Pancreas (tissue), 10 donors: ENCODE measurements around the gene ENPEP. TPM values are rescaled to one million over a fixed set of nuclear protein-coding genes. Genes with fewer than 3 reads are reported as not detected.

Experiments used
- ATAC-seq, 4 donors: fragments of 200-7000 bp; cut with Tn5 transposase; one replicate each; pipeline versions ENCODE4 v1.8.0 to v1.9.1; 2020; ENCODE audit warnings: mild to moderate bottlenecking in 4 of 4, moderate library complexity in 4 of 4
- DNase-seq, 6 donors: peaks; one replicate each; pipeline ENCODE4 v3.0.0-alpha.2; 2020
- FAIRE-seq: peaks from 2 replicates; lab custom pipeline; 2012; peaks lifted over from hg19 to GRCh38; lab: Jason Lieb, UNC
- H3K27ac ChIP-seq, 4 donors: fragments of 200-600 bp; sonication (generic); 1 replicate in 3 of 4; 2 replicates in 1 of 4; pipeline versions ENCODE4 v1.5.0 to v1.8.0; 2020
- H3K27me3 ChIP-seq, 4 donors: fragments of 200-600 bp; one replicate each; pipeline ENCODE4 v1.8.0; 2021
- H3K36me3 ChIP-seq, 3 donors: fragments of 200-600 bp; sonication (generic) in 1 of 3; one replicate each; pipeline versions ENCODE4 v1.5.0 to v1.8.0; 2020 to 2021
- H3K4me1 ChIP-seq, 3 donors: fragments of 200-600 bp; one replicate each; pipeline ENCODE4 v1.8.0; 2021
- H3K4me3 ChIP-seq, 4 donors: fragments of 200-600 bp; sonication (generic) in 2 of 4; one replicate each; pipeline versions ENCODE4 v1.5.0 to v1.8.0; 2020 to 2021
- H3K9me3 ChIP-seq, 4 donors: fragments of 200-600 bp; one replicate each; pipeline ENCODE4 v1.8.0; 2021
- CTCF ChIP-seq, 4 donors: fragments of 200-600 bp; sonication (generic) in 3 of 4; IDR thresholded peaks; one replicate each; pipeline versions ENCODE4 v1.5.0 to v1.8.0; 2021; ENCODE audit warnings: antibody characterized with exemption in 4 of 4
- WGBS, 2 donors: extraction: QIAGEN DNeasy Blood & Tissue Kit; methylation state at CpG; one replicate each; pipeline ENCODE4 v1.1.7; 2013; 5-methylcytosine and 5-hydroxymethylcytosine counted together
- intact Hi-C, 3 donors: fragments of 100-400 bp; cut with DNase I; formaldehyde crosslinking; loops; one replicate each; pipeline versions ENCODE4 v1.11.1 to v1.14.2; 2022
- polyA plus RNA-seq, 2 donors: library from polyadenylated mRNA; stranded (reverse); fragments of 200-250 nt; gene quantifications; one replicate each; pipeline ENCODE4 v1.2.3, GENCODE V29; 2013
- total RNA-seq, 6 donors: library from RNA; stranded (reverse); fragmentation: NEBNext Ultra II Directional in 4 of 6; extraction: Animal tissue kit (Norgen Biotek cat#: 25700) in 4 of 6; gene quantifications; one replicate each; pipeline versions ENCODE4 v1.2.1 to v1.2.4, GENCODE V29; 2021 to 2023
- donor health status: healthy with polysubstance abuse.
- donor health status: DM: no; HTN: no; CAD: no; lungs with moderate emphysema.
- donor health status: DM: no; HTN: no; CAD: no.
- donor health status: control.
- donor health status: control.
- donor health status: Bipolar disorder and iron deficiency.
- donor health status: DM: yes; HTN: yes; CAD: no.
- donor health status: DM: no; HTN: no; CAD: no.
- donor health status: DM: no; HTN: no; CAD: no.
- donor health status: DM: yes; HTN: yes; CAD: no.

ENPEP gene
- total and polyA plus RNA-seq, 8 donors, result 0.27 to 3.1 (median 0.75) TPM

- WGBS, 2 donors, result 56 to 73% methylated on average over 1 of the region's 1 CpG
- intact Hi-C loops, result no loop called here
- Histone ChIP-seq H3K9me3 (no peaks in the 10 kb centered on the region), H3K36me3 (no peaks in the 10 kb centered on the region), H3K4me3 (no peak overlapping the region), H3K27me3 (peaks cover 0 to 18% (median 1%) of the 10 kb centered on the region in 4 donors), H3K27ac (no peak overlapping the region), H3K4me1 (no peaks in the 10 kb centered on the region)
- ATAC-seq (no peak), DNase-seq (no peak), FAIRE-seq (no peak)
- no peak for TF ChIP-seq CTCF (IDR thresholded peaks at IDR 0.05)
These were observed 1.9 kb downstream of the ENPEP start for GRCh38 chr4:110477836-110478235.

- peak in 2 of 4 donors; percentile 34 to 60 for ATAC-seq
- no peaks in the 10 kb centered on the region for H3K4me1 ChIP-seq
- peaks cover 0 to 18% (median 1%) of the 10 kb centered on the region in 4 donors for H3K27me3 ChIP-seq
- FAIRE-seq, result no peak
- no peak for DNase-seq
- no peak overlapping the region for H3K27ac ChIP-seq
- 64 to 79% methylated on average over 8 of the region's 8 CpGs for WGBS, 2 donors
- no peaks in the 10 kb centered on the region for H3K36me3 ChIP-seq
- intact Hi-C loops, result no loop called here
- H3K9me3 ChIP-seq, result no peaks in the 10 kb centered on the region
- no peak overlapping the region for H3K4me3 ChIP-seq
- no peak for TF ChIP-seq CTCF (IDR thresholded peaks at IDR 0.05)
These were observed 4.1 kb downstream of the ENPEP start for GRCh38 chr4:110480031-110480549.

- Histone ChIP-seq H3K9me3 (no peaks in the 10 kb centered on the region), H3K4me3 (no peak overlapping the region), H3K27ac (no peak overlapping the region), H3K4me1 (no peaks in the 10 kb centered on the region), H3K27me3 (peaks cover 0 to 18% (median 1%) of the 10 kb centered on the region in 4 donors), H3K36me3 (no peaks in the 10 kb centered on the region)
- ATAC-seq (no peak), DNase-seq (no peak), FAIRE-seq (no peak)
- 76 to 81% methylated on average over 6 of the region's 6 CpGs for WGBS, 2 donors
- intact Hi-C loops, result no loop called here
- TF ChIP-seq CTCF (IDR thresholded peaks at IDR 0.05), result no peak
These were observed 4.9 kb downstream of the ENPEP start for GRCh38 chr4:110480746-110481271.

- no peak for TF ChIP-seq CTCF (IDR thresholded peaks at IDR 0.05)
- Histone ChIP-seq H3K27me3 (peaks cover 0 to 3% (median 0%) of the 10 kb centered on the region in 4 donors), H3K4me1 (peaks cover 0 to 7% (median 5%) of the 10 kb centered on the region in 3 donors), H3K9me3 (no peaks in the 10 kb centered on the region), H3K36me3 (no peaks in the 10 kb centered on the region), H3K27ac (no peak overlapping the region), H3K4me3 (no peak overlapping the region)
- FAIRE-seq (no peak), ATAC-seq (no peak), DNase-seq (no peak)
- intact Hi-C loops, result no loop called here
- WGBS, 2 donors, result 75 to 77% methylated on average over 5 of the region's 5 CpGs
These were observed 7.6 kb downstream of the ENPEP start for GRCh38 chr4:110483516-110483915.

- FAIRE-seq (no peak), DNase-seq (no peak), ATAC-seq (no peak)
- 88 to 89% methylated on average over 2 of the region's 2 CpGs for WGBS, 2 donors
- no peaks in the 10 kb centered on the region for H3K36me3 ChIP-seq
- H3K27ac ChIP-seq, result no peak overlapping the region
- H3K9me3 ChIP-seq, result no peaks in the 10 kb centered on the region
- H3K27me3 ChIP-seq, result peaks cover 0 to 3% (median 0%) of the 10 kb centered on the region in 4 donors
- intact Hi-C loops, result no loop called here
- no peak overlapping the region for H3K4me3 ChIP-seq
- no peak for TF ChIP-seq CTCF (IDR thresholded peaks at IDR 0.05)
- H3K4me1 ChIP-seq, result peaks cover 0 to 7% (median 5%) of the 10 kb centered on the region in 3 donors
These were observed 8.1 kb downstream of the ENPEP start for GRCh38 chr4:110484029-110484428.
